Thyroid gland (tissue), 4 donors: Measurements from ENCODE around the gene NRXN2.

Source experiments
- POLR2A ChIP-seq, 2 donors: fragments of 450-650 bp; IDR thresholded peaks; one replicate each; pipeline ENCODE4 v1.6.1; 2017; ENCODE audit warnings: antibody characterized with exemption in 2 of 2, mild to moderate bottlenecking in 2 of 2, moderate library complexity in 1 of 2
- TF ChIP-seq, protein P1 (sequence below), 6 experiments: fragments of 200-600 bp in 3 of 6; fragments of 450-650 bp in 3 of 6; sonication (generic) in 3 of 6; IDR thresholded peaks; one replicate each; pipeline ENCODE4 v1.5.1; 2016 to 2019; ENCODE audit warnings: antibody characterized with exemption in 6 of 6, mild to moderate bottlenecking in 2 of 6, inconsistent platforms in 1 of 6, moderate library complexity in 1 of 6

DNA sequence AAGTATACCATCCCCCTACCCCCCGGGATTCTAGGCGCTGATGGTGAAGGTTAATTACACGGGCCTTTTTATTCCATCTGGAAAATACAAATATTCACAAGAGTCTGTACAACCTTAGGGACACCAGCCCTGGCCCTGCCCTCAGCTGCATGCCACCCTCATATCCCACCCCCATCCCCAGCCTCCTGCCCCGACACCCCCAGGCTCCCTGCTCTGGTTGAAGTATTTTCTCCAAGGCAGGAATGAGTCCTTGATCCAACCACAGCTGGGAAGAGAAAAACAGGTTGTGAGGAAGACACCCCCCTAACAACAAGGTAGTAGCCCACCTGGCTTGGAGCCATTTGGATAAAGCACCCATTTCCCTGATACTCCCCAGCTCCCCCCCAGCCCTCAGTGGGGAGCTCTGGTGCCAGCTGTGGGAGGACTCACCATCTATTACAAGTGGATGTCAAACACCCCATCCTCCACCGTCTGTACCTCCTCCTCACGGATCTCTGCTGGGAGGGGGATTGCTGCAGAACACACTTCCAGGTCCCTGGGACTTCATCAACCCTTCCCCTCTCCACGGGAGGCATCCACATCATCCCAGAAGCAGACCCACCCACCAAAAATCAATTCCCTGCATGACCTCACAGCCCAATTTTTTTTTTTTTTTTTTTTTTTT lies 4.0 kb upstream of the NRXN2 start:
- TF ChIP-seq, protein P1, sequence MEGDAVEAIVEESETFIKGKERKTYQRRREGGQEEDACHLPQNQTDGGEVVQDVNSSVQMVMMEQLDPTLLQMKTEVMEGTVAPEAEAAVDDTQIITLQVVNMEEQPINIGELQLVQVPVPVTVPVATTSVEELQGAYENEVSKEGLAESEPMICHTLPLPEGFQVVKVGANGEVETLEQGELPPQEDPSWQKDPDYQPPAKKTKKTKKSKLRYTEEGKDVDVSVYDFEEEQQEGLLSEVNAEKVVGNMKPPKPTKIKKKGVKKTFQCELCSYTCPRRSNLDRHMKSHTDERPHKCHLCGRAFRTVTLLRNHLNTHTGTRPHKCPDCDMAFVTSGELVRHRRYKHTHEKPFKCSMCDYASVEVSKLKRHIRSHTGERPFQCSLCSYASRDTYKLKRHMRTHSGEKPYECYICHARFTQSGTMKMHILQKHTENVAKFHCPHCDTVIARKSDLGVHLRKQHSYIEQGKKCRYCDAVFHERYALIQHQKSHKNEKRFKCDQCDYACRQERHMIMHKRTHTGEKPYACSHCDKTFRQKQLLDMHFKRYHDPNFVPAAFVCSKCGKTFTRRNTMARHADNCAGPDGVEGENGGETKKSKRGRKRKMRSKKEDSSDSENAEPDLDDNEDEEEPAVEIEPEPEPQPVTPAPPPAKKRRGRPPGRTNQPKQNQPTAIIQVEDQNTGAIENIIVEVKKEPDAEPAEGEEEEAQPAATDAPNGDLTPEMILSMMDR (IDR thresholded peaks at IDR 0.05): no peak
- TF ChIP-seq POLR2A (IDR thresholded peaks at IDR 0.05): no peak
